K562 (cell line): Measurements from ENCODE around the gene NRXN2. TPM values are rescaled to one million over a fixed set of nuclear protein-coding genes. Genes with fewer than 3 reads are reported as not detected.

Experiments
- EGR1 ChIP-seq: fragments of 450-650 bp; conservative IDR thresholded peaks from 2 replicates; pipeline ENCODE4 v1.6.1; 2017; ENCODE audit warnings: mild to moderate bottlenecking
- EP400 ChIP-seq: fragments of 450-650 bp; IDR thresholded peaks from 2 replicates; pipeline ENCODE4 v1.6.1; 2017; ENCODE audit warnings: antibody characterized with exemption, mild to moderate bottlenecking, moderate library complexity
- ESRRA ChIP-seq: fragments of 450-650 bp; IDR thresholded peaks from 2 replicates; pipeline ENCODE4 v1.6.1; 2014; ENCODE audit warnings: low read depth, mild to moderate bottlenecking, moderate library complexity, borderline replicate concordance
- GTF2A2 ChIP-seq: IDR thresholded peaks from 2 replicates; pipeline ENCODE4 v1.6.1; 2016; ENCODE audit warnings: mild to moderate bottlenecking, missing genetic modification characterization, missing compliant biosample characterization
- GTF2F1 ChIP-seq: IDR thresholded peaks from 2 replicates; pipeline ENCODE4 v1.6.1; 2011; ENCODE audit warnings: low read depth, low read length, improper control_type of control experiment
- KLF10 ChIP-seq: fragments of 250-450 bp; sonication (Bioruptor Pico); IDR thresholded peaks from 2 replicates; pipeline ENCODE4 v1.6.1; 2021; ENCODE audit warnings: matching md5 sums
- POLR2B ChIP-seq: fragments of 450-650 bp; IDR thresholded peaks from 2 replicates; pipeline ENCODE4 v1.6.1; 2018; ENCODE audit warnings: low read depth; ENCODE audit not compliant: partially characterized antibody
- PTRF ChIP-seq: fragments of 450-650 bp; IDR thresholded peaks from 2 replicates; pipeline ENCODE4 v1.6.1; 2016; ENCODE audit warnings: mild to moderate bottlenecking, missing genetic modification characterization, missing compliant biosample characterization
- SMAD4 ChIP-seq: fragments of 250-450 bp; sonication (Bioruptor Pico); conservative IDR thresholded peaks from 2 replicates; pipeline ENCODE4 v1.8.0; 2021; ENCODE audit warnings: inconsistent platforms, mild to moderate bottlenecking, moderate library complexity
- SNIP1 ChIP-seq: fragments of 450-650 bp; IDR thresholded peaks from 2 replicates; pipeline ENCODE4 v1.7.1; 2017; ENCODE audit warnings: low read depth, mild to moderate bottlenecking
- SUPT5H ChIP-seq: fragments of 450-650 bp; IDR thresholded peaks from 2 replicates; pipeline ENCODE4 v1.6.1; 2016
- TCF3 ChIP-seq: sonication (generic); formaldehyde crosslinking; IDR thresholded peaks from 2 replicates; pipeline ENCODE4 v1.4.0; 2020; ENCODE audit warnings: mild to moderate bottlenecking, missing genetic modification reagents
- polyA plus RNA-seq, 8 experiments: library from polyadenylated mRNA; depleted of rRNA in 4 of 8; stranded (reverse) in 5 of 8; unstranded in 3 of 8; fragments of >200 nt; fragmentation: Nextera tagmentation in 2 of 8; fragmentation: Illumina TruSeq in 1 of 8; extraction: Ambion mirVana in 2 of 8; extraction: Trizol in 1 of 8; gene quantifications; 2 replicates each; pipeline versions ENCODE4 v1.2.1 to v1.2.3, GENCODE V29; 2011 to 2014; ENCODE audit warnings: inconsistent platforms in 1 of 8, missing spikeins in 1 of 8
- total RNA-seq, 7 experiments: library from RNA; depleted of rRNA in 6 of 7; stranded (reverse); fragments of >200 nt in 6 of 7; fragmentation: Illumina TruSeq in 2 of 7; extraction: Trizol in 2 of 7; gene quantifications; 2 replicates each; pipeline versions ENCODE4 v1.2.1 to v1.2.3, GENCODE V29; 2011 to 2021; ENCODE audit warnings: low replicate concordance in 1 of 7
- TF ChIP-seq, protein P1 (sequence below): sonication (generic); formaldehyde crosslinking; IDR thresholded peaks from 2 replicates; pipeline ENCODE4 v1.8.1; 2023; ENCODE audit warnings: mild to moderate bottlenecking, missing genetic modification reagents
- TF ChIP-seq, protein P2 (sequence below): fragments of 450-650 bp; IDR thresholded peaks from 2 replicates; pipeline ENCODE4 v1.6.1; 2016; ENCODE audit warnings: missing biosample characterization, missing genetic modification characterization
- TF ChIP-seq, protein P3 (sequence below): sonication (generic); formaldehyde crosslinking; IDR thresholded peaks from 2 replicates; pipeline ENCODE4 v1.8.0; 2023; ENCODE audit warnings: missing genetic modification reagents, mild to moderate bottlenecking, borderline replicate concordance
- TF ChIP-seq, protein P4 (sequence below): IDR thresholded peaks from 3 replicates; pipeline ENCODE4 v1.6.1; 2011; ENCODE audit warnings: borderline replicate concordance, mild to moderate bottlenecking; ENCODE audit not compliant: insufficient read length, insufficient read depth
- TF ChIP-seq, protein P5 (sequence below): sonication (generic); IDR thresholded peaks from 2 replicates; pipeline ENCODE4 v1.6.1; 2016

The NRXN2 gene
- total and polyA plus RNA-seq, 9 of the 15 experiments (the other 6 are each of a cell fraction or from before 2014, with no cell fraction given) = 0.07 to 0.47 (median 0.15) TPM; not detected in 4

DNA sequence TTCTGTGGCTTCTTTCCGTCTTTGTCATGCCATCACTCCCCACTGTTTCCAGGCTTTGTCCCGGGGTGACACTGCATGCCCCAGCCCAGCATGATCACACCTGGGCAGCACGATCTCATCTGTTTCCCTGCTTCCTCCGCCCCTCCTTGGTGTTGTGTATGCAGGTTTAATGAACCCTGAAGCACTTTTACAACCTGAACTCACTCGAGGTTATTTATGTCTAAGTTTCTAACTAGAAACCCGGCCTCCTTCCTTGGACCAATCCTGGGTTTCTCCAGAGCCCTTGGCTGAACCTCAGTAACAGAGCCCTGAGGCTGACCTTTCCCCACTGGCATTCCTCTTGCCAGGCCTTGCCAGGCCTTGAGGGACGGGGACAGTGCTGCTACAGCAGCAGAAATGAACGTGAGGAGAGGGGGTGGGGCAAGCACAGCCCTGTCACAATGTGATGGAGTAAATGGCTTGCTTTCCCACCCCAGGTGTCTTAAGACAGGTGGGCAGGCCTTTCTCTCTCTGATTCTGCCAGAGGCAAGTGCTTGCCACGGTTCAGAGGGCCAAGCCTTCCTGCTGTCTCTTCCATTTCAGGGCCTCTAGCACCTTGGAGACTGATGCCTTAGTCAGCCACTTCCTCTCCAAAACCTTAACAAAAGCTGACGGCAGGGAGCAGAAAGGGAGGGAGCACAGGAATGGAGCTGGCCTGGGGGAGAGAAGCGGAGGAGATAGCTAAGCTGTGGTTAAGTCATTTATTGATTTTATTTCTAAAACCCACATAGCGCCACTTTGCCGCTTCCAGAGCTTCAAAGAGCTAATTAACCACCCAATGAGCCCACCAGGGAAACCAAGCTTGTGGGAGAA is 39.9 kb upstream of the NRXN2 start (continued):
- TF ChIP-seq, protein P1, sequence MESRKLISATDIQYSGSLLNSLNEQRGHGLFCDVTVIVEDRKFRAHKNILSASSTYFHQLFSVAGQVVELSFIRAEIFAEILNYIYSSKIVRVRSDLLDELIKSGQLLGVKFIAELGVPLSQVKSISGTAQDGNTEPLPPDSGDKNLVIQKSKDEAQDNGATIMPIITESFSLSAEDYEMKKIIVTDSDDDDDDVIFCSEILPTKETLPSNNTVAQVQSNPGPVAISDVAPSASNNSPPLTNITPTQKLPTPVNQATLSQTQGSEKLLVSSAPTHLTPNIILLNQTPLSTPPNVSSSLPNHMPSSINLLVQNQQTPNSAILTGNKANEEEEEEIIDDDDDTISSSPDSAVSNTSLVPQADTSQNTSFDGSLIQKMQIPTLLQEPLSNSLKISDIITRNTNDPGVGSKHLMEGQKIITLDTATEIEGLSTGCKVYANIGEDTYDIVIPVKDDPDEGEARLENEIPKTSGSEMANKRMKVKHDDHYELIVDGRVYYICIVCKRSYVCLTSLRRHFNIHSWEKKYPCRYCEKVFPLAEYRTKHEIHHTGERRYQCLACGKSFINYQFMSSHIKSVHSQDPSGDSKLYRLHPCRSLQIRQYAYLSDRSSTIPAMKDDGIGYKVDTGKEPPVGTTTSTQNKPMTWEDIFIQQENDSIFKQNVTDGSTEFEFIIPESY (CRISPR knock-in tag) = peak; percentile 90
- TF ChIP-seq GTF2F1 (no peak), POLR2B (peak; percentile 40), SUPT5H (peak; percentile 11), KLF10 (CRISPR knock-in tag) (no peak), PTRF (tag) (no peak), SMAD4 (CRISPR knock-in tag) (no peak), EP400 (no peak), TCF3 (CRISPR knock-in tag) (0 out of 2 replicates have a peak, but pooled peaks have one; percentile 13), GTF2A2 (tag) (no peak), SNIP1 (no peak), EGR1 (no peak), ESRRA (peak; percentile 57; the same call in 1 of the 2 replicates)
- TF ChIP-seq, protein P2, sequence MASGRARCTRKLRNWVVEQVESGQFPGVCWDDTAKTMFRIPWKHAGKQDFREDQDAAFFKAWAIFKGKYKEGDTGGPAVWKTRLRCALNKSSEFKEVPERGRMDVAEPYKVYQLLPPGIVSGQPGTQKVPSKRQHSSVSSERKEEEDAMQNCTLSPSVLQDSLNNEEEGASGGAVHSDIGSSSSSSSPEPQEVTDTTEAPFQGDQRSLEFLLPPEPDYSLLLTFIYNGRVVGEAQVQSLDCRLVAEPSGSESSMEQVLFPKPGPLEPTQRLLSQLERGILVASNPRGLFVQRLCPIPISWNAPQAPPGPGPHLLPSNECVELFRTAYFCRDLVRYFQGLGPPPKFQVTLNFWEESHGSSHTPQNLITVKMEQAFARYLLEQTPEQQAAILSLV (tag) = no peak
- TF ChIP-seq, protein P3, sequence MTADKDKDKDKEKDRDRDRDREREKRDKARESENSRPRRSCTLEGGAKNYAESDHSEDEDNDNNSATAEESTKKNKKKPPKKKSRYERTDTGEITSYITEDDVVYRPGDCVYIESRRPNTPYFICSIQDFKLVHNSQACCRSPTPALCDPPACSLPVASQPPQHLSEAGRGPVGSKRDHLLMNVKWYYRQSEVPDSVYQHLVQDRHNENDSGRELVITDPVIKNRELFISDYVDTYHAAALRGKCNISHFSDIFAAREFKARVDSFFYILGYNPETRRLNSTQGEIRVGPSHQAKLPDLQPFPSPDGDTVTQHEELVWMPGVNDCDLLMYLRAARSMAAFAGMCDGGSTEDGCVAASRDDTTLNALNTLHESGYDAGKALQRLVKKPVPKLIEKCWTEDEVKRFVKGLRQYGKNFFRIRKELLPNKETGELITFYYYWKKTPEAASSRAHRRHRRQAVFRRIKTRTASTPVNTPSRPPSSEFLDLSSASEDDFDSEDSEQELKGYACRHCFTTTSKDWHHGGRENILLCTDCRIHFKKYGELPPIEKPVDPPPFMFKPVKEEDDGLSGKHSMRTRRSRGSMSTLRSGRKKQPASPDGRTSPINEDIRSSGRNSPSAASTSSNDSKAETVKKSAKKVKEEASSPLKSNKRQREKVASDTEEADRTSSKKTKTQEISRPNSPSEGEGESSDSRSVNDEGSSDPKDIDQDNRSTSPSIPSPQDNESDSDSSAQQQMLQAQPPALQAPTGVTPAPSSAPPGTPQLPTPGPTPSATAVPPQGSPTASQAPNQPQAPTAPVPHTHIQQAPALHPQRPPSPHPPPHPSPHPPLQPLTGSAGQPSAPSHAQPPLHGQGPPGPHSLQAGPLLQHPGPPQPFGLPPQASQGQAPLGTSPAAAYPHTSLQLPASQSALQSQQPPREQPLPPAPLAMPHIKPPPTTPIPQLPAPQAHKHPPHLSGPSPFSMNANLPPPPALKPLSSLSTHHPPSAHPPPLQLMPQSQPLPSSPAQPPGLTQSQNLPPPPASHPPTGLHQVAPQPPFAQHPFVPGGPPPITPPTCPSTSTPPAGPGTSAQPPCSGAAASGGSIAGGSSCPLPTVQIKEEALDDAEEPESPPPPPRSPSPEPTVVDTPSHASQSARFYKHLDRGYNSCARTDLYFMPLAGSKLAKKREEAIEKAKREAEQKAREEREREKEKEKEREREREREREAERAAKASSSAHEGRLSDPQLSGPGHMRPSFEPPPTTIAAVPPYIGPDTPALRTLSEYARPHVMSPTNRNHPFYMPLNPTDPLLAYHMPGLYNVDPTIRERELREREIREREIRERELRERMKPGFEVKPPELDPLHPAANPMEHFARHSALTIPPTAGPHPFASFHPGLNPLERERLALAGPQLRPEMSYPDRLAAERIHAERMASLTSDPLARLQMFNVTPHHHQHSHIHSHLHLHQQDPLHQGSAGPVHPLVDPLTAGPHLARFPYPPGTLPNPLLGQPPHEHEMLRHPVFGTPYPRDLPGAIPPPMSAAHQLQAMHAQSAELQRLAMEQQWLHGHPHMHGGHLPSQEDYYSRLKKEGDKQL (CRISPR knock-in tag) = no peak
- TF ChIP-seq, protein P4, sequence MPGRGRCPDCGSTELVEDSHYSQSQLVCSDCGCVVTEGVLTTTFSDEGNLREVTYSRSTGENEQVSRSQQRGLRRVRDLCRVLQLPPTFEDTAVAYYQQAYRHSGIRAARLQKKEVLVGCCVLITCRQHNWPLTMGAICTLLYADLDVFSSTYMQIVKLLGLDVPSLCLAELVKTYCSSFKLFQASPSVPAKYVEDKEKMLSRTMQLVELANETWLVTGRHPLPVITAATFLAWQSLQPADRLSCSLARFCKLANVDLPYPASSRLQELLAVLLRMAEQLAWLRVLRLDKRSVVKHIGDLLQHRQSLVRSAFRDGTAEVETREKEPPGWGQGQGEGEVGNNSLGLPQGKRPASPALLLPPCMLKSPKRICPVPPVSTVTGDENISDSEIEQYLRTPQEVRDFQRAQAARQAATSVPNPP = no peak
- TF ChIP-seq, protein P5, sequence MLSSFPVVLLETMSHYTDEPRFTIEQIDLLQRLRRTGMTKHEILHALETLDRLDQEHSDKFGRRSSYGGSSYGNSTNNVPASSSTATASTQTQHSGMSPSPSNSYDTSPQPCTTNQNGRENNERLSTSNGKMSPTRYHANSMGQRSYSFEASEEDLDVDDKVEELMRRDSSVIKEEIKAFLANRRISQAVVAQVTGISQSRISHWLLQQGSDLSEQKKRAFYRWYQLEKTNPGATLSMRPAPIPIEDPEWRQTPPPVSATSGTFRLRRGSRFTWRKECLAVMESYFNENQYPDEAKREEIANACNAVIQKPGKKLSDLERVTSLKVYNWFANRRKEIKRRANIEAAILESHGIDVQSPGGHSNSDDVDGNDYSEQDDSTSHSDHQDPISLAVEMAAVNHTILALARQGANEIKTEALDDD = no peak
